HL-60 (cell line): Measurements from ENCODE around the gene LMOD2.

Experiments used
- DNase-seq, 2 experiments: peaks; one replicate each; pipeline ENCODE4 v3.0.0-alpha.2; 2010 to 2020; ENCODE audit warnings: low read depth in 1 of 2, low spot score in 1 of 2
- H3K27ac ChIP-seq: fragments of 250-450 bp; sonication (Bioruptor Pico); replicated peaks from 2 replicates; pipeline ENCODE4 v1.5.1; 2020; ENCODE audit warnings: mild to moderate bottlenecking, moderate library complexity
- H3K27me3 ChIP-seq: fragments of 250-450 bp; sonication (Bioruptor Pico); 2 replicates; pipeline ENCODE4 v1.5.1; 2021; ENCODE audit warnings: mild to moderate bottlenecking, moderate library complexity; ENCODE audit not compliant: insufficient read depth, poor library complexity, severe bottlenecking
- H3K4me3 ChIP-seq: replicated peaks from 2 replicates; pipeline ENCODE4 v1.5.1; 2011; ENCODE audit warnings: mild to moderate bottlenecking, control low read depth, low read length; ENCODE audit not compliant: insufficient read depth
- GABPA ChIP-seq: IDR thresholded peaks from 2 replicates; pipeline ENCODE4 v1.6.1; 2012; ENCODE audit warnings: low read depth
- POLR2AphosphoS5 ChIP-seq: IDR thresholded peaks from 2 replicates; pipeline ENCODE4 v1.6.1; 2012; ENCODE audit warnings: low read depth
- SPI1 ChIP-seq: IDR thresholded peaks from 2 replicates; pipeline ENCODE4 v1.6.1; 2012; ENCODE audit warnings: low read depth, mild to moderate bottlenecking, borderline replicate concordance
- long read RNA-seq: library from polyadenylated mRNA; unstranded; transcript quantifications from one replicate; pipeline ENCODE4 v2.0.0, GENCODE V29; 2020
- TF ChIP-seq, protein P1 (sequence below): IDR thresholded peaks from one replicate; pipeline ENCODE4 v1.5.1; 2011; ENCODE audit warnings: low read length, control low read depth, inconsistent platforms; ENCODE audit not compliant: insufficient read depth
- TF ChIP-seq, protein P2 (sequence below): IDR thresholded peaks from 2 replicates; pipeline ENCODE4 v1.6.1; 2012; ENCODE audit warnings: low read depth; ENCODE audit not compliant: insufficient replicate concordance

Gene LMOD2
- long read RNA-seq: 0 reads

GRCh38 chr7:123655614-123656013, at the start of gene LMOD2:
LMOD2 (plus strand) TSS chr7:123655866; CDS start chr7:123655964, 98 bp downstream.
- TF ChIP-seq POLR2AphosphoS5 (no peak), GABPA (no peak), SPI1 (no peak)
- TF ChIP-seq, protein P1, sequence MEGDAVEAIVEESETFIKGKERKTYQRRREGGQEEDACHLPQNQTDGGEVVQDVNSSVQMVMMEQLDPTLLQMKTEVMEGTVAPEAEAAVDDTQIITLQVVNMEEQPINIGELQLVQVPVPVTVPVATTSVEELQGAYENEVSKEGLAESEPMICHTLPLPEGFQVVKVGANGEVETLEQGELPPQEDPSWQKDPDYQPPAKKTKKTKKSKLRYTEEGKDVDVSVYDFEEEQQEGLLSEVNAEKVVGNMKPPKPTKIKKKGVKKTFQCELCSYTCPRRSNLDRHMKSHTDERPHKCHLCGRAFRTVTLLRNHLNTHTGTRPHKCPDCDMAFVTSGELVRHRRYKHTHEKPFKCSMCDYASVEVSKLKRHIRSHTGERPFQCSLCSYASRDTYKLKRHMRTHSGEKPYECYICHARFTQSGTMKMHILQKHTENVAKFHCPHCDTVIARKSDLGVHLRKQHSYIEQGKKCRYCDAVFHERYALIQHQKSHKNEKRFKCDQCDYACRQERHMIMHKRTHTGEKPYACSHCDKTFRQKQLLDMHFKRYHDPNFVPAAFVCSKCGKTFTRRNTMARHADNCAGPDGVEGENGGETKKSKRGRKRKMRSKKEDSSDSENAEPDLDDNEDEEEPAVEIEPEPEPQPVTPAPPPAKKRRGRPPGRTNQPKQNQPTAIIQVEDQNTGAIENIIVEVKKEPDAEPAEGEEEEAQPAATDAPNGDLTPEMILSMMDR: no peak
- TF ChIP-seq, protein P2, sequence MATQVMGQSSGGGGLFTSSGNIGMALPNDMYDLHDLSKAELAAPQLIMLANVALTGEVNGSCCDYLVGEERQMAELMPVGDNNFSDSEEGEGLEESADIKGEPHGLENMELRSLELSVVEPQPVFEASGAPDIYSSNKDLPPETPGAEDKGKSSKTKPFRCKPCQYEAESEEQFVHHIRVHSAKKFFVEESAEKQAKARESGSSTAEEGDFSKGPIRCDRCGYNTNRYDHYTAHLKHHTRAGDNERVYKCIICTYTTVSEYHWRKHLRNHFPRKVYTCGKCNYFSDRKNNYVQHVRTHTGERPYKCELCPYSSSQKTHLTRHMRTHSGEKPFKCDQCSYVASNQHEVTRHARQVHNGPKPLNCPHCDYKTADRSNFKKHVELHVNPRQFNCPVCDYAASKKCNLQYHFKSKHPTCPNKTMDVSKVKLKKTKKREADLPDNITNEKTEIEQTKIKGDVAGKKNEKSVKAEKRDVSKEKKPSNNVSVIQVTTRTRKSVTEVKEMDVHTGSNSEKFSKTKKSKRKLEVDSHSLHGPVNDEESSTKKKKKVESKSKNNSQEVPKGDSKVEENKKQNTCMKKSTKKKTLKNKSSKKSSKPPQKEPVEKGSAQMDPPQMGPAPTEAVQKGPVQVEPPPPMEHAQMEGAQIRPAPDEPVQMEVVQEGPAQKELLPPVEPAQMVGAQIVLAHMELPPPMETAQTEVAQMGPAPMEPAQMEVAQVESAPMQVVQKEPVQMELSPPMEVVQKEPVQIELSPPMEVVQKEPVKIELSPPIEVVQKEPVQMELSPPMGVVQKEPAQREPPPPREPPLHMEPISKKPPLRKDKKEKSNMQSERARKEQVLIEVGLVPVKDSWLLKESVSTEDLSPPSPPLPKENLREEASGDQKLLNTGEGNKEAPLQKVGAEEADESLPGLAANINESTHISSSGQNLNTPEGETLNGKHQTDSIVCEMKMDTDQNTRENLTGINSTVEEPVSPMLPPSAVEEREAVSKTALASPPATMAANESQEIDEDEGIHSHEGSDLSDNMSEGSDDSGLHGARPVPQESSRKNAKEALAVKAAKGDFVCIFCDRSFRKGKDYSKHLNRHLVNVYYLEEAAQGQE: no peak
- no peak within 1 kb of the TSS for H3K4me3 ChIP-seq
- H3K27ac ChIP-seq: no peak within 1 kb of the TSS
- DNase-seq: no peak
- no peaks in the 10 kb centered on the region for H3K27me3 ChIP-seq

DNA sequence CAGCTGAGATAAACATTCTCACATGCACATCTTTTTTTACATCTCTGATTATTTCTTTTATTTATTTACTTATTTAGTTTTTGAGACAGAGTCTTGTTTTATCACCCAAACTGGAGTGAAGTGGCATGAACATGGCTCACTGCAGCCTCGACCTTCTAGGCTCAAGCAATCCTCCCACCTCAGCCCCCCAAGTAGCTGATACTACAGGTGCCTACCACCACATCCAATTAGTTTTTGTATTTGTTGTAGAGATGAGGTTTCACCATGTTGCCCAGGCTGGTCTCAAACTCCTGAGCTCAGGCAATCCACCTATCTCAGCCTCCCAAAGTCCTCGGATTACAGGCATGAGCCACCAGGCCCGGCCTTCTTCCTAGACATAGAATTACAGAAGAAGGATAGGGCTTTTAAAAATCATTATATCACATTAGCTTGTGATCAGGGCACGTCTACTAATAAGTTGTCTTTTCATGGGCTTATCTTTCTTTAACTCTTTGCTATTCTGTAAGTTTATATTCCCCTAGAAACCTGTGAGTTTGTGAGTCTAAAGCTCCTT, 48.2 kb upstream of the LMOD2 start:
- Histone ChIP-seq H3K27me3 (no peaks in the 10 kb centered on the region), H3K27ac (no peak overlapping the region), H3K4me3 (no peak overlapping the region)
- no peak for DNase-seq
- TF ChIP-seq POLR2AphosphoS5 (no peak), GABPA (no peak), SPI1 (no peak)
- TF ChIP-seq, protein P2: no peak
- TF ChIP-seq, protein P1: no peak

DNA sequence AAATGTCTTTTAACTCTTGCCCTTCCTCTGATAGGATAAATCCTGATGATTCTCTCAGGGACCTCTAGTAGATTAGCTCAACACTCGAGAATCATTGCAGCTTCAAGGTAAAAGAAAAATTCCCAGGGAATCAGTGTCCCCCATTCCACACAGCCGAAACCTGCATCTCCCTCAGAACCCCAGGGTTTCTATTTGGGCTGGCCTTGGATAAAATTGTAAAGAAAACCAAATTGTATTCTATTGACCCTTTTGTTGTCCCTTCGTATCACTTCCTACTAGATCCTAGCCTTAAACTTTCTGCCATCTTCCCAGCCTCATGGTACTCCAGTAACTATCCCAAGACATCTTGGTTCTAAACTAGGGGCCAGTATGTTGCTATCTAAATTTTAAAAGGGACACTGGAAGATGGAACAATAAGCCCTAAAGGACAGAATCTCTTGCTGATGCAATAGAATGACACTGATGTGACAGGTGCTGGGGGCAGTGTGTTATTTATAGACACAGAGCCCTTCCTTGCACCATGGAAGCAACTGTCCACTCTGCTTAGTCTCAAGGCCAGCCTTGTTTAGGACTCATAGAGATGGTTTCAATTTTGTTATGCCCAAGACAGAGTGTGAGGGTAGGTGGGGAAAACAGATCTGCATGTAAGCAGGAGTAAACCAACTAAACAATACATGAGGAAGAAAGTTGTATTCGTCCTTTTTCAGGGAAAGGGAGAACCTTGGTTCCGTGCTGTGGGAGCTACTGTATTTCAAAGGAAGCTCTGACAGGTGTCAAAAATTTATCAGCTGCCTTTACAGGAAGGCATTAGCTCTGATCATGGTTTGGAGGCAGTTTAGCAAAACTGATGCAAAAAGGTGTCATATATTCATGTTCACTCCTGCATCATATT, 46.4 kb upstream of the LMOD2 start:
- H3K27me3 ChIP-seq: no peaks in the 10 kb centered on the region
- no peak for DNase-seq
- no peak overlapping the region for H3K27ac ChIP-seq
- TF ChIP-seq, protein P1: no peak
- TF ChIP-seq SPI1 (no peak), POLR2AphosphoS5 (no peak), GABPA (no peak)
- TF ChIP-seq, protein P2: no peak
- H3K4me3 ChIP-seq: no peak overlapping the region
